Measurements from ENCODE around the gene KCNA5. TPM values are rescaled to one million over a fixed set of nuclear protein-coding genes. Genes with fewer than 3 reads are reported as not detected.
A peak's percentile ranks its signal among the peaks of the same experiment; 100 is the strongest.

KCNA5 gene
- total RNA-seq, 4 donors from 2014 or later, result 0.38 TPM; not detected in 3

DNA sequence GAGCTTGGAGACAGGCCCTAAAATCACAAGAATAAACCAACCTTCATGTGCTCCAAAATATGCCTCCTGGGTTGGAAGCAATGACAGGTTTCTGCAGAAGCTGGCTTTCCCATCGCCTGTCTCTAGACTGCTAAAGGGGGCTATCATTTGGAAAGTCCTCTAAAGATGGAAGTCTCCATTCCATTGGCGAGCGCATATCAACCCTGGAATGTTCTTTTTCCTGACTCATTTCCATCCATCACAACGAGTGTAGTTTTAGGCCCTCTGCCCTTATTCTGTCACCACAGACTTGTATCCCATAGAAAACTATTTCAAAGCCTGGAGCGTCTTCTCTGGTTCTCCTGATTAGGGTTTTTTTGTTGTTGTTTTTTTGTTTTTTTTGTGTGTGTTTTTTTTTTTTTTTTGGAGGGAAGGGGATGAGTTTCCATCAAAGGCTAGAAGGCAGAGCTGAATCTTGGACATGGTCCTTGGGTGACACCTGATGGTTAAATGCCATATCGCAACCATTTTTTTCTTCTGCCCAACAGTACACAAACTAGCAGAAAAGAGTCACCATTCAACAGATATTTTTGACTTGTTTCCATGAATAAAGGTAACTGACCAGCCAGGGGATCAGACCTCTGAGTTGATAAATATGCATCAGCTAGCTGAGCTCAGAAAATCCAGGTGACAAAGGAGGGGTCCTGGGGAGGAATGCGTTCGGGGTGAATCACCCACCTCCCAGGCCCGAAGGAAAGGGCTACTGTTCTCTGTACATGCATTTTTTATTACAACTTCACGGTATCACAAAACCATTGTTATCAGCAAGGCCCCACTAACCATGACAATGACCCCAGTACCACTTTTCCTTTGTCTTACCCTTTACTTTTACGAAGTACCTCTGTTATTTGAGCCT is 40.5 kb downstream of the KCNA5 start:
- no peak overlapping the region for H3K27ac ChIP-seq
- TF ChIP-seq CTCF (IDR thresholded peaks at IDR 0.05) (peak; percentile 25 to 71 (median 58)), POLR2A (IDR thresholded peaks at IDR 0.05) (no peak)
- no peak overlapping the region for H3K4me3 ChIP-seq
- no peak for DNase-seq
- H3K9me3 ChIP-seq, result no peaks in the 10 kb centered on the region
- no peaks in the 10 kb centered on the region for H3K4me1 ChIP-seq
- no peaks in the 10 kb centered on the region for H3K27me3 ChIP-seq
- no peaks in the 10 kb centered on the region for H3K36me3 ChIP-seq

GRCh38 chr12:5085896-5086295 is 42.2 kb downstream of the KCNA5 start:
- H3K27ac ChIP-seq, result no peak overlapping the region
- DNase-seq, result no peak
- TF ChIP-seq CTCF (IDR thresholded peaks at IDR 0.05) (no peak), POLR2A (IDR thresholded peaks at IDR 0.05) (no peak)
- no peaks in the 10 kb centered on the region for H3K9me3 ChIP-seq
- no peaks in the 10 kb centered on the region for H3K36me3 ChIP-seq
- H3K27me3 ChIP-seq, result no peaks in the 10 kb centered on the region
- H3K4me3 ChIP-seq, result no peak overlapping the region
- H3K4me1 ChIP-seq, result no peaks in the 10 kb centered on the region

- H3K36me3 ChIP-seq, result no peaks in the 10 kb centered on the region
- TF ChIP-seq POLR2A (IDR thresholded peaks at IDR 0.05) (no peak), CTCF (IDR thresholded peaks at IDR 0.05) (no peak)
- no peak overlapping the region for H3K4me3 ChIP-seq
- no peaks in the 10 kb centered on the region for H3K9me3 ChIP-seq
- H3K27me3 ChIP-seq, result no peaks in the 10 kb centered on the region
- H3K27ac ChIP-seq, result no peak overlapping the region
- DNase-seq, result no peak
- H3K4me1 ChIP-seq, result no peaks in the 10 kb centered on the region
These were observed 44.3 kb downstream of the KCNA5 start for GRCh38 chr12:5087831-5088554.

DNA sequence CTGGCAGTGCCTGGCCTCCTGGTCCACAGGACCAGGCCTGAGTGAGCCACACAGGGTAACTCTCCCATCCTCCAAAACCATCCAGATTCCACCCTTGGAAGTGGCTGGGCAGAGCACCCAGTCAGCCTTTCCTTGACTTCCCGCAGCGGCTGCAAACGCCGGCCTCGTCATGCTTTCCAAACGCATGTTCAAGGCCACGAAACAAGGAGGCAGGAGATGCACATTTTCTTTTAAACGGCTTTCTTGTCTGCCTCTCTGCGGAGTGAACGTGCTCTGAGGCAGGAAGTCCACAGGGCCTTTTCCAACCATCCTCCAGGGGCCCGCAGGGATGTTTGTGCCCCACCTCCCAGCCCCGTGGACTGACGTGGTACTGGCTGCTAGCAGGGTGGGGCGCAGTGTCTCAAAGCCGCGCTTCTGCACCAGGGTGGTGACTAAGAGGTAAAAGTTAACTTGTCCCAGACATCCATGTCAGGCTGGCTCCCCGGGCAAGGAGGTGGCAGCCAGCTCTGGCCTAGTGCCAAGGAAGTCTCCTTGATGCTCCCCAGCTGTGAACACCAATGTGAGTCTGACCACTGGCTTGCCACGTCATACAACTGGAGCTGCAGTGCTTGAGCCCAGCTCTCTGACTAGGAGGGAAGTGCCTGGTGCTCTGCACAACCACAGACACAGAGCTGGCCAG is 45.0 kb downstream of the KCNA5 start:
- Histone ChIP-seq H3K9me3 (no peaks in the 10 kb centered on the region), H3K27me3 (no peaks in the 10 kb centered on the region), H3K4me3 (no peak overlapping the region), H3K36me3 (no peaks in the 10 kb centered on the region), H3K4me1 (no peaks in the 10 kb centered on the region), H3K27ac (no peak overlapping the region)
- no peak for DNase-seq
- TF ChIP-seq CTCF (IDR thresholded peaks at IDR 0.05) (no peak), POLR2A (IDR thresholded peaks at IDR 0.05) (no peak)

DNA sequence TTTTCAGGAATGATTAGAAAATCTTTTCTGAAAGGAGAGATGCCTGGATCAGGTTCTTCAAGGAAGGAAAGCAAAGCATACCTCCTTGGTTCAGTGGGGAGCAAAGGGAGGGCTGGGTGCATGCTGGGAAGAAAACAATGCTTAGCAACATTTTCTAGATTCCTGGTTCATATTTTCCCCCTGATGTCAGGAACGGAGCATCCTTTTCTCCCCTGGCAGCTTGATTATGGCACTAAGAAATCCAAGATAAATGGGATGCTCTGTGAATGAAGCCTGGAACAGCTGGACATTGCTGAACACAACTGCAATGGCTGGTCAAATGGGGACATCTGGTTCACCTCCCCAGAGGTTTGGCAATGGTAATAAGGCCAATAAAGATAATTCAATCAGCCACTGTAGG is 50.9 kb downstream of the KCNA5 start:
- TF ChIP-seq CTCF (IDR thresholded peaks at IDR 0.05), result no peak
- no peak for TF ChIP-seq POLR2A (IDR thresholded peaks at IDR 0.05)
- Histone ChIP-seq H3K36me3 (no peaks in the 10 kb centered on the region), H3K27me3 (no peaks in the 10 kb centered on the region), H3K4me3 (no peak overlapping the region), H3K9me3 (no peaks in the 10 kb centered on the region), H3K27ac (no peak overlapping the region), H3K4me1 (no peaks in the 10 kb centered on the region)
- no peak for DNase-seq

All from Peyer's patch (tissue), 4 donors.